Measurements from ENCODE around the gene MTMR11. TPM values are rescaled to one million over a fixed set of nuclear protein-coding genes. Genes with fewer than 3 reads are reported as not detected.
"Not testable (repeated sequence)": the region's sequence is repeated elsewhere in the genome, so short reads cannot be mapped to it uniquely, and the experiment has no call there.

Gene MTMR11
- total and polyA plus RNA-seq, 10 of the 15 experiments (the other 5 are each of a cell fraction or from before 2014, with no cell fraction given) = 0.35 to 1.1 (median 0.73) TPM

- in situ Hi-C loops (cut with MboI); H2AFZ ChIP-seq (ENCODE audit: control insufficient read depth, low read depth, low read length); intact Hi-C loops (cut with micrococcal nuclease; ENCODE audit: unreplicated experiment); H4K20me1 ChIP-seq (ENCODE audit: control insufficient read depth, insufficient read depth); DNase-seq (ENCODE audit: low read depth, low spot score); BruUV-seq (replicated peaks); FAIRE-seq; H3K27me3 ChIP-seq (replicated peaks in 1 of 2; ENCODE audit: control insufficient read depth in 2 of 2, insufficient read depth in 2 of 2, low read length in 1 of 2); H3K36me3 ChIP-seq (ENCODE audit: control insufficient read depth in 2 of 2, insufficient read depth in 2 of 2, low read length in 1 of 2); ATAC-seq; H3K4me1 ChIP-seq (ENCODE audit: control insufficient read depth, insufficient read depth, low read length); H3K9me3 ChIP-seq (replicated peaks; ENCODE audit: control insufficient read depth, insufficient read depth, low read length): not testable (repeated sequence)
- H3K4me3 ChIP-seq = peak overlapping the region; percentile 65
- SMC1A ChIA-PET (ENCODE audit: uncharacterized antibody, unreplicated experiment) = interaction anchor here (0.9 to 3.3 kb wide), 6 partner anchors 38 to 274 kb away, joined by 3 to 15 read pairs (median 11); no protein-coding TSS in a partner anchor
- CTCF ChIA-PET = interaction anchor here (0.8 to 3.2 kb wide), 9 partner anchors 13 to 281 kb away, joined by 3 to 20 read pairs (median 7); partner anchors contain the start of gene BOLA1
- POLR2A ChIA-PET = interaction anchor here (0.6 to 4.0 kb wide), 13 partner anchors 9 to 1171 kb away, joined by 3 to 57 read pairs (median 5); partner anchors contain the start of genes MINDY1, SF3B4 and VPS45
- H3K9ac ChIP-seq (ENCODE audit: control insufficient read depth, insufficient read depth, low read length) = peak overlapping the region; percentile 64
- peak overlapping the region; percentile 83 for H3K27ac ChIP-seq (ENCODE audit: control insufficient read depth, insufficient read depth)
- peak overlapping the region; percentile 67 for H3K4me2 ChIP-seq (ENCODE audit: control insufficient read depth, insufficient read depth)
- WGBS (ENCODE audit: insufficient coverage, insufficient replicate concordance, low lambda C conversion rate, missing lambda C conversion rate) = under 1% methylated on average over 12 of the region's 13 CpGs
- RAD21 ChIA-PET (ENCODE audit: unreplicated experiment) = interaction anchor here (1.3 to 3.2 kb wide), 6 partner anchors 41 to 303 kb away, joined by 3 to 22 read pairs (median 5); partner anchors contain the start of gene SF3B4
- peaks cover 17% of the 10 kb centered on the region for H3K79me2 ChIP-seq (ENCODE audit: control insufficient read depth, insufficient read depth, low read length)
- TF ChIP-seq IRF4 (IDR thresholded peaks at IDR 0.05; ENCODE audit: low read depth, low read length) = 0 out of 2 replicates have a peak, but pooled peaks have one; percentile 3
- TF ChIP-seq, protein P1, sequence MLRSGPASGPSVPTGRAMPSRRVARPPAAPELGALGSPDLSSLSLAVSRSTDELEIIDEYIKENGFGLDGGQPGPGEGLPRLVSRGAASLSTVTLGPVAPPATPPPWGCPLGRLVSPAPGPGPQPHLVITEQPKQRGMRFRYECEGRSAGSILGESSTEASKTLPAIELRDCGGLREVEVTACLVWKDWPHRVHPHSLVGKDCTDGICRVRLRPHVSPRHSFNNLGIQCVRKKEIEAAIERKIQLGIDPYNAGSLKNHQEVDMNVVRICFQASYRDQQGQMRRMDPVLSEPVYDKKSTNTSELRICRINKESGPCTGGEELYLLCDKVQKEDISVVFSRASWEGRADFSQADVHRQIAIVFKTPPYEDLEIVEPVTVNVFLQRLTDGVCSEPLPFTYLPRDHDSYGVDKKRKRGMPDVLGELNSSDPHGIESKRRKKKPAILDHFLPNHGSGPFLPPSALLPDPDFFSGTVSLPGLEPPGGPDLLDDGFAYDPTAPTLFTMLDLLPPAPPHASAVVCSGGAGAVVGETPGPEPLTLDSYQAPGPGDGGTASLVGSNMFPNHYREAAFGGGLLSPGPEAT (IDR thresholded peaks at IDR 0.05; ENCODE audit: low read depth) = peak; percentile 21; the same call in 1 of the 2 replicates
- 0 out of 2 replicates have a peak, but pooled peaks have one; percentile 19 for TF ChIP-seq TCF7 (IDR thresholded peaks at IDR 0.05; ENCODE audit: borderline replicate concordance)
- TF ChIP-seq ZBED1 (IDR thresholded peaks at IDR 0.05; ENCODE audit: borderline replicate concordance) = peak; percentile 84; the same call in 1 of the 2 replicates
- TF ChIP-seq TBL1XR1 (IDR thresholded peaks at IDR 0.05; ENCODE audit: low read depth, low read length) = 0 out of 2 replicates have a peak, but pooled peaks have one; percentile 14
- TF ChIP-seq, protein P2, sequence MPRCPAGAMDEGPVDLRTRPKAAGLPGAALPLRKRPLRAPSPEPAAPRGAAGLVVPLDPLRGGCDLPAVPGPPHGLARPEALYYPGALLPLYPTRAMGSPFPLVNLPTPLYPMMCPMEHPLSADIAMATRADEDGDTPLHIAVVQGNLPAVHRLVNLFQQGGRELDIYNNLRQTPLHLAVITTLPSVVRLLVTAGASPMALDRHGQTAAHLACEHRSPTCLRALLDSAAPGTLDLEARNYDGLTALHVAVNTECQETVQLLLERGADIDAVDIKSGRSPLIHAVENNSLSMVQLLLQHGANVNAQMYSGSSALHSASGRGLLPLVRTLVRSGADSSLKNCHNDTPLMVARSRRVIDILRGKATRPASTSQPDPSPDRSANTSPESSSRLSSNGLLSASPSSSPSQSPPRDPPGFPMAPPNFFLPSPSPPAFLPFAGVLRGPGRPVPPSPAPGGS (IDR thresholded peaks at IDR 0.05; ENCODE audit: borderline replicate concordance, insufficient read depth, low read depth, low read length, poor library complexity, severe bottlenecking) = peak; percentile 1
- peak; percentile 99 for TF ChIP-seq MLLT1 (IDR thresholded peaks at IDR 0.05)
- 0 out of 2 replicates have a peak, but pooled peaks have one; percentile 4 for TF ChIP-seq NKRF (conservative IDR thresholded peaks at IDR 0.05)
- 0 out of 2 replicates have a peak, but pooled peaks have one; percentile 0 for TF ChIP-seq CHD2 (IDR thresholded peaks at IDR 0.05; ENCODE audit: borderline replicate concordance, low read depth, low read length)
- TF ChIP-seq, protein P3, sequence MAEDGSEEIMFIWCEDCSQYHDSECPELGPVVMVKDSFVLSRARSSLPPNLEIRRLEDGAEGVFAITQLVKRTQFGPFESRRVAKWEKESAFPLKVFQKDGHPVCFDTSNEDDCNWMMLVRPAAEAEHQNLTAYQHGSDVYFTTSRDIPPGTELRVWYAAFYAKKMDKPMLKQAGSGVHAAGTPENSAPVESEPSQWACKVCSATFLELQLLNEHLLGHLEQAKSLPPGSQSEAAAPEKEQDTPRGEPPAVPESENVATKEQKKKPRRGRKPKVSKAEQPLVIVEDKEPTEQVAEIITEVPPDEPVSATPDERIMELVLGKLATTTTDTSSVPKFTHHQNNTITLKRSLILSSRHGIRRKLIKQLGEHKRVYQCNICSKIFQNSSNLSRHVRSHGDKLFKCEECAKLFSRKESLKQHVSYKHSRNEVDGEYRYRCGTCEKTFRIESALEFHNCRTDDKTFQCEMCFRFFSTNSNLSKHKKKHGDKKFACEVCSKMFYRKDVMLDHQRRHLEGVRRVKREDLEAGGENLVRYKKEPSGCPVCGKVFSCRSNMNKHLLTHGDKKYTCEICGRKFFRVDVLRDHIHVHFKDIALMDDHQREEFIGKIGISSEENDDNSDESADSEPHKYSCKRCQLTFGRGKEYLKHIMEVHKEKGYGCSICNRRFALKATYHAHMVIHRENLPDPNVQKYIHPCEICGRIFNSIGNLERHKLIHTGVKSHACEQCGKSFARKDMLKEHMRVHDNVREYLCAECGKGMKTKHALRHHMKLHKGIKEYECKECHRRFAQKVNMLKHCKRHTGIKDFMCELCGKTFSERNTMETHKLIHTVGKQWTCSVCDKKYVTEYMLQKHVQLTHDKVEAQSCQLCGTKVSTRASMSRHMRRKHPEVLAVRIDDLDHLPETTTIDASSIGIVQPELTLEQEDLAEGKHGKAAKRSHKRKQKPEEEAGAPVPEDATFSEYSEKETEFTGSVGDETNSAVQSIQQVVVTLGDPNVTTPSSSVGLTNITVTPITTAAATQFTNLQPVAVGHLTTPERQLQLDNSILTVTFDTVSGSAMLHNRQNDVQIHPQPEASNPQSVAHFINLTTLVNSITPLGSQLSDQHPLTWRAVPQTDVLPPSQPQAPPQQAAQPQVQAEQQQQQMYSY (CRISPR knock-in tag; IDR thresholded peaks at IDR 0.05) = 0 out of 2 replicates have a peak, but pooled peaks have one; percentile 58
- TF ChIP-seq PML (IDR thresholded peaks at IDR 0.05; ENCODE audit: low read length) = peak; percentile 74
- TF ChIP-seq CHD1 (IDR thresholded peaks at IDR 0.05; ENCODE audit: low read depth, low read length) = peak; percentile 79; the same call in 1 of the 2 replicates
Measured at GRCh38 chr1:149887196-149887455, 49.6 kb downstream of the MTMR11 start.

Measured in GM12878 (cell line).